Measurements from ENCODE around the gene NEK11. TPM values are rescaled to one million over a fixed set of nuclear protein-coding genes. Genes with fewer than 3 reads are reported as not detected.

Gene NEK11
- total RNA-seq, 2 donors from 2014 or later: 1.8 to 10.3 TPM

DNA sequence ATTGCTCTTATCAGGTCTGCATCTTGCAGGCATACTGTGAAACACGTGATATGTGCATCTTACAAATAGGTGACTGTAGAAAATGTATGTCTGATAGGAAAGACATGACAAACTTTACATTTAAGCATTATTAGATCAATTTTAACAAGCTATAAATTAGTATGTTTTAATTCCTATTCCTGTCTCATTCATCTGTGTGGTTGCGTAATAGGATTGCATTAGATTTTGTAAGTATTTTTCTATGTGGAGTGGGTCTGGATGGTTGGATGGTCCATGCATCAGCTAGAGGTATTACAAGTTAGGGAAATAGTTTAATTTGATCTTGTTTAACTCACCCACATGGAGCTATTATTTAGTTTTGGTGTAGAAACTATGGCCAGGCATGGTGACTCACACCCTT, 18.9 kb upstream of the NEK11 start:
- H3K36me3 ChIP-seq: peaks cover 11% of the 10 kb centered on the region
- TF ChIP-seq, protein P1, sequence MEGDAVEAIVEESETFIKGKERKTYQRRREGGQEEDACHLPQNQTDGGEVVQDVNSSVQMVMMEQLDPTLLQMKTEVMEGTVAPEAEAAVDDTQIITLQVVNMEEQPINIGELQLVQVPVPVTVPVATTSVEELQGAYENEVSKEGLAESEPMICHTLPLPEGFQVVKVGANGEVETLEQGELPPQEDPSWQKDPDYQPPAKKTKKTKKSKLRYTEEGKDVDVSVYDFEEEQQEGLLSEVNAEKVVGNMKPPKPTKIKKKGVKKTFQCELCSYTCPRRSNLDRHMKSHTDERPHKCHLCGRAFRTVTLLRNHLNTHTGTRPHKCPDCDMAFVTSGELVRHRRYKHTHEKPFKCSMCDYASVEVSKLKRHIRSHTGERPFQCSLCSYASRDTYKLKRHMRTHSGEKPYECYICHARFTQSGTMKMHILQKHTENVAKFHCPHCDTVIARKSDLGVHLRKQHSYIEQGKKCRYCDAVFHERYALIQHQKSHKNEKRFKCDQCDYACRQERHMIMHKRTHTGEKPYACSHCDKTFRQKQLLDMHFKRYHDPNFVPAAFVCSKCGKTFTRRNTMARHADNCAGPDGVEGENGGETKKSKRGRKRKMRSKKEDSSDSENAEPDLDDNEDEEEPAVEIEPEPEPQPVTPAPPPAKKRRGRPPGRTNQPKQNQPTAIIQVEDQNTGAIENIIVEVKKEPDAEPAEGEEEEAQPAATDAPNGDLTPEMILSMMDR (IDR thresholded peaks at IDR 0.05): no peak
- no peaks in the 10 kb centered on the region for H3K9me3 ChIP-seq
- ATAC-seq (ENCODE audit: insufficient number of reproducible peaks, low FRiP score, low read depth): no peak
- no peak overlapping the region for H3K4me3 ChIP-seq
- no peak overlapping the region for H3K27ac ChIP-seq
- no peaks in the 10 kb centered on the region for H3K27me3 ChIP-seq (replicated peaks; ENCODE audit: insufficient read depth)
- DNase-seq (ENCODE audit: low spot score): no peak
- peaks cover under 1 to 6% of the 10 kb centered on the region in 2 donors for H3K4me1 ChIP-seq (ENCODE audit: control insufficient read depth in 1 of 2, low read depth in 2 of 2)

DNA sequence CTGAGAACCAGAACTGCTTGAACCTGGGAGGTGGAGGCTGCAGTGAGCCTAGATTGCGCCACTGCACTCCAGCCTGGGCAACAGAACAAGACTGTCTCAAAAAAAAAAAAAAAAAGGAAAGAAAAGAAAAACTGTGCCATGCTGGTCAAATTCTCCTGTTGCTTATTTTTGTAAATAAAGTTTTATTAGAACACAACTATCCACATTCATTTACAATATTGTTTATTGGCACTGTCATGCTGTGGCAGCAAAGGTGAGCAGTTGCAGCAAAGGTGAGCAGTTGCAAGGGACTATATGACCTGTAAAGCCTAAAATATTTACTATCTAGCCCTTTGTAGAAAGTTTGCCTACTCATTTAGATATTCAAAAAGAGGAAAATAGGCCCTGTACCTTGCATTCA, 18.4 kb upstream of the NEK11 start:
- no peaks in the 10 kb centered on the region for H3K27me3 ChIP-seq (replicated peaks; ENCODE audit: insufficient read depth)
- H3K4me3 ChIP-seq: no peak overlapping the region
- peaks cover 5 to 11% of the 10 kb centered on the region in 2 donors for H3K4me1 ChIP-seq (ENCODE audit: control insufficient read depth in 1 of 2, low read depth in 2 of 2)
- TF ChIP-seq, protein P1 (IDR thresholded peaks at IDR 0.05): no peak
- H3K27ac ChIP-seq: no peak overlapping the region
- peaks cover 11% of the 10 kb centered on the region for H3K36me3 ChIP-seq
- no peaks in the 10 kb centered on the region for H3K9me3 ChIP-seq
- ATAC-seq (ENCODE audit: insufficient number of reproducible peaks, low FRiP score, low read depth): no peak
- no peak for DNase-seq (ENCODE audit: low spot score)

DNA sequence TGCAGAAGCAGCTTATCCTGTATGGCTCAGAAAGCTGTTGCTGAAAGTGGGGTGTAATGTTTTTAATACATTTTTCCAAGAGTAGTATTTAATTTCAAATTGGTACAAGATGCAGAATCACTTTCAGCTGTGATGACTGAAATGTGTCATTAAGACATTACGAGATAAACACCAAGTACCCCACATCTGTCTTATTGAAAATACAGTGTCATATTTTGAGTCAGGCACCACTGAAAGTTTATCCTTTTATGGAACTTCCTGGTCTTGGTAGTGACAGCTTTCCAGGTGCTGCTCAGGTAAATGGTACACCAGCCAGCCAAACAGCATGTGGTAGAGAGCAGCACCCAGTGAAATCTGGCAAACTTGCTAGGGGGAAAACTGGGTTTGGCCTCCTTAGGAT, 17.0 kb upstream of the NEK11 start:
- TF ChIP-seq, protein P1 (IDR thresholded peaks at IDR 0.05): no peak
- no peak overlapping the region for H3K4me3 ChIP-seq
- H3K27ac ChIP-seq: no peak overlapping the region
- no peak for DNase-seq (ENCODE audit: low spot score)
- no peaks in the 10 kb centered on the region for H3K27me3 ChIP-seq (replicated peaks; ENCODE audit: insufficient read depth)
- no peaks in the 10 kb centered on the region for H3K9me3 ChIP-seq
- peaks cover 5 to 15% of the 10 kb centered on the region in 2 donors for H3K4me1 ChIP-seq (ENCODE audit: control insufficient read depth in 1 of 2, low read depth in 2 of 2)
- no peak for ATAC-seq (ENCODE audit: insufficient number of reproducible peaks, low FRiP score, low read depth)
- H3K36me3 ChIP-seq: peaks cover 11% of the 10 kb centered on the region

DNA sequence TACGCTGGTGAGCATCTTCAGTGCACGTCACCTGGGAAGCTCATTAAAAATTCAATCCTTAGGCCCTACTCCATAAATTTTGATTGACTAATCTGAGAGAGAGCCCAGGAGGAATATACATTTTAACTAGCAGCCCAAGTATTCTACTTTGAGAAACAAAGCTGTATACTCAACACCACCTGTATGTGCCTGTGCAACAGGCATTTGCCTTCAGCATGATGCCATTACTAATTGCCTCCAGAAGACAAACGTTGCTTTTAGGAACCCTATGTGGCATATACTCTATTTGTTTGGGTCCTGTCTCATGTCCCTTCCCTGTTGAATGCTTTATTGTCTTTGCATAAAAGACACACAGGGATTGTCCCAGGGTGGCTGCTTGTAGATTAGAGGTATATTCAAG, 7.7 kb upstream of the NEK11 start:
- ATAC-seq (ENCODE audit: insufficient number of reproducible peaks, low FRiP score, low read depth) (no peak), DNase-seq (ENCODE audit: low spot score) (no peak)
- H3K4me1 ChIP-seq (ENCODE audit: control insufficient read depth in 1 of 2, low read depth in 2 of 2): peaks cover 30 to 37% of the 10 kb centered on the region in 2 donors
- TF ChIP-seq, protein P1 (IDR thresholded peaks at IDR 0.05): no peak
- no peak overlapping the region for H3K27ac ChIP-seq
- H3K27me3 ChIP-seq (replicated peaks; ENCODE audit: insufficient read depth): no peaks in the 10 kb centered on the region
- H3K4me3 ChIP-seq: no peak overlapping the region
- no peaks in the 10 kb centered on the region for H3K9me3 ChIP-seq
- H3K36me3 ChIP-seq: peaks cover 11% of the 10 kb centered on the region

DNA sequence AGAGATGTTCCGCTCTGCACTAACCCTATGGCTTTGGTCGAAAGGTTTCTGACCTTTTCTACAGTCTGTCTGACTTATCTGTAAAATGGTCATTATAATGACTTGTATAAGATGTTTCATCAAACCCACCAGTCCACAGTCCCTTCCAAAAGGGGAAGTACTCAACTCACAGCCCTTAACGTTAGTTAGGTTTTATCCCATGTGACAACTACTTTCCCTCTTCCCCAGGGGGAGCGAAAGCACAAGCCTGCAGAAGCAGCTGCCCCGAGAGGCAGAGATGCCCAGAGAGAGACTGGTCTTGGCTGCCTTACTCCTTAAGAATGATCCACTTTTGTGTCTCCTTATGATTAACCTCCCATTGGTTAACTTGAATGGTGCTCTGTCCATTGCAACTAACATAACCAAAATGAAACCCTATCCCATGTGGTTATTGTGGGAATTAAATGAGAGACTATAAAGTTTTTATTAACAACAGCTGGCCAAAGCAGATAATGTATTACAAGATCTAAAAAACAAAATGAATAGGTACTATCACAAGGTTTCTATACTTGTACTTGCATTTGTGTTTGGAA, 6.5 kb upstream of the NEK11 start:
- peaks cover 30 to 48% of the 10 kb centered on the region in 2 donors for H3K4me1 ChIP-seq (ENCODE audit: control insufficient read depth in 1 of 2, low read depth in 2 of 2)
- ATAC-seq (ENCODE audit: insufficient number of reproducible peaks, low FRiP score, low read depth): no peak

More for the DNA sequence above, 6.5 kb upstream of the NEK11 start:
- H3K27me3 ChIP-seq (replicated peaks; ENCODE audit: insufficient read depth): no peaks in the 10 kb centered on the region
- DNase-seq (ENCODE audit: low spot score): no peak
- TF ChIP-seq, protein P1 (IDR thresholded peaks at IDR 0.05): no peak
- no peak overlapping the region for H3K4me3 ChIP-seq
- no peak overlapping the region for H3K27ac ChIP-seq
- peaks cover 8% of the 10 kb centered on the region for H3K36me3 ChIP-seq
- H3K9me3 ChIP-seq: no peaks in the 10 kb centered on the region

Measured in thoracic aorta (tissue), 2 donors.